Measurements from ENCODE around the gene TNFAIP8.

DNA sequence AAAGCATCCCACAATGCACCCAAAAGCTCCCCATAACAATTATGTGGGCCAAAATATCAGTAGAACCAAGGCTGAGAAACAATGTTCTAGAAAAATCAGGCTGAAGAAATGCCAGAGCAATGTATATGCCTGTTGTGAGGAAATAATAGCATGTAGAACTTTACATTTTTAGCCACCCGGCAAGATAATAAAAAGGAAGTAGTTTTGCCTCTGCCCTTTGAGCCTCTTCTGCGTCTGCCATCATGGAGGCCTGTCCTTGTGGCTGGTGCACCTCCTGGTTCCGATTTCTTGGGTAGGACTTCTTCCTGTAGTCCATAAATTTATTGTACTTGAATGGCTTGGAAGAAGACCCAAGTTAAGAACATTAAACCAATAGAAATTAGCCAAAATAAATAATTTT, 38.9 kb upstream of the TNFAIP8 start:
- TF ChIP-seq, protein P1, sequence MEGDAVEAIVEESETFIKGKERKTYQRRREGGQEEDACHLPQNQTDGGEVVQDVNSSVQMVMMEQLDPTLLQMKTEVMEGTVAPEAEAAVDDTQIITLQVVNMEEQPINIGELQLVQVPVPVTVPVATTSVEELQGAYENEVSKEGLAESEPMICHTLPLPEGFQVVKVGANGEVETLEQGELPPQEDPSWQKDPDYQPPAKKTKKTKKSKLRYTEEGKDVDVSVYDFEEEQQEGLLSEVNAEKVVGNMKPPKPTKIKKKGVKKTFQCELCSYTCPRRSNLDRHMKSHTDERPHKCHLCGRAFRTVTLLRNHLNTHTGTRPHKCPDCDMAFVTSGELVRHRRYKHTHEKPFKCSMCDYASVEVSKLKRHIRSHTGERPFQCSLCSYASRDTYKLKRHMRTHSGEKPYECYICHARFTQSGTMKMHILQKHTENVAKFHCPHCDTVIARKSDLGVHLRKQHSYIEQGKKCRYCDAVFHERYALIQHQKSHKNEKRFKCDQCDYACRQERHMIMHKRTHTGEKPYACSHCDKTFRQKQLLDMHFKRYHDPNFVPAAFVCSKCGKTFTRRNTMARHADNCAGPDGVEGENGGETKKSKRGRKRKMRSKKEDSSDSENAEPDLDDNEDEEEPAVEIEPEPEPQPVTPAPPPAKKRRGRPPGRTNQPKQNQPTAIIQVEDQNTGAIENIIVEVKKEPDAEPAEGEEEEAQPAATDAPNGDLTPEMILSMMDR (IDR thresholded peaks at IDR 0.05): no peak
- TF ChIP-seq POLR2A (IDR thresholded peaks at IDR 0.05): no peak

Data from suprapubic skin (tissue), 3 donors.